ENCODE results near the gene KHDC3L.
A peak's percentile ranks its signal among the peaks of the same experiment; 100 is the strongest.
"Not testable (repeated sequence)": the region's sequence is repeated elsewhere in the genome, so short reads cannot be mapped to it uniquely, and the experiment has no call there.

The KHDC3L gene

GRCh38 chr6:73392188-73392587 is 29.7 kb downstream of the KHDC3L start:
- H2BK12ac ChIP-seq (ENCODE audit: low read length in 2 of 2); H2AFZ ChIP-seq (ENCODE audit: low read depth, low read length); DNase-seq; H3K36me3 ChIP-seq (ENCODE audit: control insufficient read depth in 1 of 2, insufficient read depth in 2 of 2, low read depth in 1 of 2, low read length in 2 of 2); H3K18ac ChIP-seq (ENCODE audit: low read depth in 1 of 2, low read length in 2 of 2); H3K9ac ChIP-seq (ENCODE audit: low read length); H3K27me3 ChIP-seq (ENCODE audit: control insufficient read depth in 1 of 2, insufficient read depth in 1 of 2, low read length in 2 of 2); H3K14ac ChIP-seq (ENCODE audit: low read length in 2 of 2); H3K4me2 ChIP-seq (ENCODE audit: low read length, poor library complexity, severe bottlenecking); H2BK120ac ChIP-seq (ENCODE audit: low read depth, low read length); H3K9me3 ChIP-seq (ENCODE audit: control insufficient read depth, low read length); H3K23ac ChIP-seq (ENCODE audit: low read length in 2 of 2); H3K4ac ChIP-seq (ENCODE audit: low read depth in 1 of 2, low read length in 2 of 2); H4K91ac ChIP-seq (ENCODE audit: low read length); H3K4me3 ChIP-seq (ENCODE audit: insufficient read depth in 1 of 2, low read depth in 1 of 2, low read length in 2 of 2); H4K8ac ChIP-seq (ENCODE audit: low read length); H2AK5ac ChIP-seq (ENCODE audit: low read length, severe bottlenecking); H3K27ac ChIP-seq (ENCODE audit: low read length, poor library complexity, severe bottlenecking); H3K4me1 ChIP-seq (ENCODE audit: control insufficient read depth, insufficient read depth, low read depth, low read length); H3K79me1 ChIP-seq (replicated peaks; ENCODE audit: low read length, poor library complexity, severe bottlenecking); H2BK5ac ChIP-seq (ENCODE audit: low read depth, low read length, poor library complexity, severe bottlenecking); H2BK15ac ChIP-seq (ENCODE audit: low read depth, poor library complexity, severe bottlenecking): not testable (repeated sequence)
- WGBS = 89% methylated on average over 2 of the region's 4 CpGs

- Histone ChIP-seq H2AK5ac (ENCODE audit: low read length, severe bottlenecking) (no peak overlapping the region), H4K91ac (ENCODE audit: low read length) (no peak overlapping the region), H2BK12ac (ENCODE audit: low read length in 2 of 2) (no peak overlapping the region), H3K36me3 (ENCODE audit: control insufficient read depth in 1 of 2, insufficient read depth in 2 of 2, low read depth in 1 of 2, low read length in 2 of 2) (no peaks in the 10 kb centered on the region), H3K14ac (ENCODE audit: low read length in 2 of 2) (no peak overlapping the region), H3K4ac (ENCODE audit: low read depth in 1 of 2, low read length in 2 of 2) (no peak overlapping the region), H3K27me3 (ENCODE audit: control insufficient read depth in 1 of 2, insufficient read depth in 1 of 2, low read length in 2 of 2) (no peaks in the 10 kb centered on the region), H3K9me3 (ENCODE audit: control insufficient read depth, low read length) (no peaks in the 10 kb centered on the region), H3K4me1 (ENCODE audit: control insufficient read depth, insufficient read depth, low read depth, low read length) (peaks cover 4% of the 10 kb centered on the region), H3K4me2 (ENCODE audit: low read length, poor library complexity, severe bottlenecking) (no peak overlapping the region), H3K27ac (ENCODE audit: low read length, poor library complexity, severe bottlenecking) (no peak overlapping the region), H2BK120ac (ENCODE audit: low read depth, low read length) (no peak overlapping the region), H3K79me1 (replicated peaks; ENCODE audit: low read length, poor library complexity, severe bottlenecking) (no peaks in the 10 kb centered on the region), H3K23ac (ENCODE audit: low read length in 2 of 2) (no peak overlapping the region), H2AFZ (ENCODE audit: low read depth, low read length) (no peak overlapping the region), H2BK15ac (ENCODE audit: low read depth, poor library complexity, severe bottlenecking) (no peak overlapping the region), H4K8ac (ENCODE audit: low read length) (no peak overlapping the region), H3K9ac (ENCODE audit: low read length) (no peak overlapping the region), H2BK5ac (ENCODE audit: low read depth, low read length, poor library complexity, severe bottlenecking) (no peak overlapping the region), H3K4me3 (ENCODE audit: insufficient read depth in 1 of 2, low read depth in 1 of 2, low read length in 2 of 2) (no peak overlapping the region), H3K18ac (ENCODE audit: low read depth in 1 of 2, low read length in 2 of 2) (no peak overlapping the region)
- 98% methylated on average over 3 of the region's 3 CpGs for WGBS
- no peak for DNase-seq
These were observed 30.8 kb downstream of the KHDC3L start for GRCh38 chr6:73393278-73393677.

- Histone ChIP-seq H3K27me3 (ENCODE audit: control insufficient read depth in 1 of 2, insufficient read depth in 1 of 2, low read length in 2 of 2) (no peaks in the 10 kb centered on the region), H2BK120ac (ENCODE audit: low read depth, low read length) (no peak within 1 kb of the TSS), H3K4ac (ENCODE audit: low read depth in 1 of 2, low read length in 2 of 2) (no peak within 1 kb of the TSS), H2AK5ac (ENCODE audit: low read length, severe bottlenecking) (no peak within 1 kb of the TSS), H3K23ac (ENCODE audit: low read length in 2 of 2) (no peak within 1 kb of the TSS), H3K4me3 (ENCODE audit: insufficient read depth in 1 of 2, low read depth in 1 of 2, low read length in 2 of 2) (no peak within 1 kb of the TSS), H3K18ac (ENCODE audit: low read depth in 1 of 2, low read length in 2 of 2) (no peak within 1 kb of the TSS), H2AFZ (ENCODE audit: low read depth, low read length) (no peak within 1 kb of the TSS), H3K36me3 (ENCODE audit: control insufficient read depth in 1 of 2, insufficient read depth in 2 of 2, low read depth in 1 of 2, low read length in 2 of 2) (no peaks in the 10 kb centered on the region), H2BK12ac (ENCODE audit: low read length in 2 of 2) (no peak within 1 kb of the TSS), H2BK15ac (ENCODE audit: low read depth, poor library complexity, severe bottlenecking) (no peak within 1 kb of the TSS), H3K79me1 (replicated peaks; ENCODE audit: low read length, poor library complexity, severe bottlenecking) (no peaks in the 10 kb centered on the region), H3K9ac (ENCODE audit: low read length) (peak within 1 kb of the TSS; percentile 49), H3K4me1 (ENCODE audit: control insufficient read depth, insufficient read depth, low read depth, low read length) (peaks cover 4% of the 10 kb centered on the region), H4K8ac (ENCODE audit: low read length) (no peak within 1 kb of the TSS), H2BK5ac (ENCODE audit: low read depth, low read length, poor library complexity, severe bottlenecking) (no peak within 1 kb of the TSS), H3K9me3 (ENCODE audit: control insufficient read depth, low read length) (no peaks in the 10 kb centered on the region), H3K14ac (ENCODE audit: low read length in 2 of 2) (no peak within 1 kb of the TSS), H3K4me2 (ENCODE audit: low read length, poor library complexity, severe bottlenecking) (no peak within 1 kb of the TSS), H3K27ac (ENCODE audit: low read length, poor library complexity, severe bottlenecking) (no peak within 1 kb of the TSS), H4K91ac (ENCODE audit: low read length) (no peak within 1 kb of the TSS)
- no peak for DNase-seq
- 97% methylated on average over 52 of the region's 54 CpGs for WGBS
These were observed 32.3 kb downstream of the KHDC3L start, which contains the start of gene DDX43 for GRCh38 chr6:73394577-73395354. DDX43 (plus strand) TSS chr6:73394828; CDS start chr6:73394906, 78 bp downstream.

- no peak overlapping the region for H2BK15ac ChIP-seq (ENCODE audit: low read depth, poor library complexity, severe bottlenecking)
- H3K23ac ChIP-seq (ENCODE audit: low read length in 2 of 2) = no peak overlapping the region
- no peak overlapping the region for H2BK120ac ChIP-seq (ENCODE audit: low read depth, low read length)
- no peak overlapping the region for H2BK5ac ChIP-seq (ENCODE audit: low read depth, low read length, poor library complexity, severe bottlenecking)
- no peak for DNase-seq
- no peaks in the 10 kb centered on the region for H3K36me3 ChIP-seq (ENCODE audit: control insufficient read depth in 1 of 2, insufficient read depth in 2 of 2, low read depth in 1 of 2, low read length in 2 of 2)
- WGBS = 98% methylated on average over 10 of the region's 10 CpGs
- no peak overlapping the region for H3K27ac ChIP-seq (ENCODE audit: low read length, poor library complexity, severe bottlenecking)
- H2AFZ ChIP-seq (ENCODE audit: low read depth, low read length) = no peak overlapping the region
- H3K4me3 ChIP-seq (ENCODE audit: insufficient read depth in 1 of 2, low read depth in 1 of 2, low read length in 2 of 2) = no peak overlapping the region
- H3K79me1 ChIP-seq (replicated peaks; ENCODE audit: low read length, poor library complexity, severe bottlenecking) = no peaks in the 10 kb centered on the region
- no peaks in the 10 kb centered on the region for H3K27me3 ChIP-seq (ENCODE audit: control insufficient read depth in 1 of 2, insufficient read depth in 1 of 2, low read length in 2 of 2)
- no peak overlapping the region for H2BK12ac ChIP-seq (ENCODE audit: low read length in 2 of 2)
- peaks cover 2% of the 10 kb centered on the region for H3K4me1 ChIP-seq (ENCODE audit: control insufficient read depth, insufficient read depth, low read depth, low read length)
- H3K4me2 ChIP-seq (ENCODE audit: low read length, poor library complexity, severe bottlenecking) = no peak overlapping the region
- H3K14ac ChIP-seq (ENCODE audit: low read length in 2 of 2) = no peak overlapping the region
- no peak overlapping the region for H2AK5ac ChIP-seq (ENCODE audit: low read length, severe bottlenecking)
- no peak overlapping the region for H3K9ac ChIP-seq (ENCODE audit: low read length)
- H4K91ac ChIP-seq (ENCODE audit: low read length) = no peak overlapping the region
- no peak overlapping the region for H4K8ac ChIP-seq (ENCODE audit: low read length)
- no peaks in the 10 kb centered on the region for H3K9me3 ChIP-seq (ENCODE audit: control insufficient read depth, low read length)
- no peak overlapping the region for H3K18ac ChIP-seq (ENCODE audit: low read depth in 1 of 2, low read length in 2 of 2)
- no peak overlapping the region for H3K4ac ChIP-seq (ENCODE audit: low read depth in 1 of 2, low read length in 2 of 2)
These were observed 33.4 kb downstream of the KHDC3L start for GRCh38 chr6:73395875-73396274.

Data from mesenchymal stem cell (in vitro differentiated cells and primary cell).